Pulmonary artery endothelial cell (primary cell): ENCODE results near the gene DOCK2. TPM values are rescaled to one million over a fixed set of nuclear protein-coding genes. Genes with fewer than 3 reads are reported as not detected.
"Not testable (repeated sequence)": the region's sequence is repeated elsewhere in the genome, so short reads cannot be mapped to it uniquely, and the experiment has no call there.

Experiments used
- DNase-seq: peaks from one replicate; pipeline ENCODE4 v3.0.0-alpha.2; 2011; ENCODE audit warnings: low read depth, low spot score
- total RNA-seq: library from RNA; depleted of rRNA; stranded (reverse); fragments of >200 nt; gene quantifications from 2 replicates; pipeline ENCODE4 v1.2.3, GENCODE V29; 2014

The DOCK2 gene
- total RNA-seq, 1 donor from 2014 or later, result 0.20 TPM

DNA sequence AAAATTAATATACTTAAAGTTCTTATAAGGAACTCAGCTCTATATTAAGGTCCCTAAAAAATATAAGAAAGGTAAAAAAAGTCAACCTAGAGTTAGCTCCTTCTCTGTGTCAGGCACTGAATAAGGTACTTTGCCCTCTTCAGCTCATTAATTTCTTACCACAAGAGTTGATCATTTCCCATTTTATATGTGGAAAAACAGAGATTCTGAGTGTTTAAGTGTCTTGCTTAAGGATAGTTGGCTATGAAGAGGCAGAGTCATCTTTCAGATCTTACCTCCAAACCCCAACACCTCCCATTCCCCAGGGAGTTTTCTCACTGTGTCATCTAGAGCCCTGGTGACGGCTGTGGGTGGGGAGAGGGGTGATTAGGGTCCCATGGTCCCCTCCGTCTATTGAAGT, 302.7 kb downstream of the DOCK2 start:
- DNase-seq, result no peak

DNA sequence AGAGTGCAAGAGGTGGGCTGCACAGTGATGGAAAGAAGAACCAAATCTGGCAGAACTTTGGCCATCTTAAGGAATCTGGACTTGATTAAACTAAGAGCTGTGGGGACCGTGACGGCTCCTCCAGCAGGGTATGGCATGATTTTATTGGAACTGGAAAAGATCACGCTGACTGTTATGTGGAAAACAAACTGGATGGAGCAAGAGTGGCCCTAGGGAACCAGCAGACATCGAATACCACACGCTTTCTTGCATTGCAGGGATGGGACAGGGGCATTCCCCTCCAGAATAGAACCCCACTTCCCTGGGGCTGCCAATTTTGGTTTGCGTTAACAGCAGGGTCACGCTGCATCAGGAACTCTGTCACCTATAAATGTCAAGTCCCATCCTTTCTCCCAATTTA, 304.5 kb downstream of the DOCK2 start:
- DNase-seq, result no peak

DNA sequence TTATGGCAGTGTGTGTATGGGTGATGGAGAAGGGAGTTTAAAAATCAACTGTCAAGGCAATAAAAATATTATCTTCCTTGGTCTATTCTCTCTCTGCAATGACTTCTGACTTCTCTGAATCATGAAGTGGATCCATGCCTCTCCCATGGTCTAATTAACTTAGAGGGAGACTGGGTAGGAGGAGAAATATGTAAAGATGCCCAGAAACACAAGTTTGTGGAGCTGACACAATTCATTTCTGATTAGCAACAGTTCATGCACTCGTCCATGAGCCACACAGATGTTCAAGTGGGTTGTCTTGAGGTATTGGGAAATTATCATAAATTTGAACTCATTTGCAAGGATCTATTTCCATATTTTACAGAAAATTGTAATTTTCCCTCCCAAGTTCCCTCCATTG, 305.1 kb downstream of the DOCK2 start:
- no peak for DNase-seq

DNA sequence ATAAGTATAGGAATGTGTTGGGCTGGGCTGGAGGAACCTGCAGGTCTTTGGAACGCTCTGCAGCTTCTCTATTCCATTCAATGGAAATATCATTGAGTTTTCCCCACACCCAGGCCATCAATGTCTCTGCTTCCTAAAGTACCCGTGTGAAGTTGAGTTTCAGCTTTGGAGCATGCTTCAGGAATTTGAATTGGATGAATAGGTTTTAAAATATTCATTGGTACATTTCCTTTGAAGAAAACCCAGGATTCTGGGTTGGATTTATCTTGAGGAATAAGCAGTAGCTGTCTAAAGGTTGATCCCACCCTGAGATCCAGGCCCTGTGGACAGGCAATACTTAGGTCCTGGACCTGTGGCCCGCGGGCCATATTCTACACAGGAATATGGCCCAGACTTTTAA, 306.0 kb downstream of the DOCK2 start:
- no peak for DNase-seq

DNA sequence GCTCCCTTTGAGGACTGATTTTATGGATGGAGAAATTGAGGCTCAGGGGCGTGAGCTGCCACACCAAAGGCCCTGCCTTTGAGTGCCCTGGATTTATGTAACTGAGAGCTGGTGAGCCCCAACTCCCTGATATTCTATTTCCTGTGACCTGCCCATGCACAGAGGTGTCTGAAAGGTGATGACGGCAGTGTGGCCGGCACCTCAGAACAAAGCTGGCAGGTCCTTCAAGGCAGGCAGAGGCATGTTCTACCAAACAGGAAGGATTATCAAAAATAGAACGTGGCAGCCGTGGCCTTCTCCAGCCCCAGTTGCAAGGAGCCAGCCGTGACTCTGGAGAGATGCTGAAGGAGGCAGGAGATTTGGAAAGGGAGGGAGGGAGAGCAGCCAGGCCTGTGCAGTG, 307.0 kb downstream of the DOCK2 start:
- DNase-seq, result no peak

DNA sequence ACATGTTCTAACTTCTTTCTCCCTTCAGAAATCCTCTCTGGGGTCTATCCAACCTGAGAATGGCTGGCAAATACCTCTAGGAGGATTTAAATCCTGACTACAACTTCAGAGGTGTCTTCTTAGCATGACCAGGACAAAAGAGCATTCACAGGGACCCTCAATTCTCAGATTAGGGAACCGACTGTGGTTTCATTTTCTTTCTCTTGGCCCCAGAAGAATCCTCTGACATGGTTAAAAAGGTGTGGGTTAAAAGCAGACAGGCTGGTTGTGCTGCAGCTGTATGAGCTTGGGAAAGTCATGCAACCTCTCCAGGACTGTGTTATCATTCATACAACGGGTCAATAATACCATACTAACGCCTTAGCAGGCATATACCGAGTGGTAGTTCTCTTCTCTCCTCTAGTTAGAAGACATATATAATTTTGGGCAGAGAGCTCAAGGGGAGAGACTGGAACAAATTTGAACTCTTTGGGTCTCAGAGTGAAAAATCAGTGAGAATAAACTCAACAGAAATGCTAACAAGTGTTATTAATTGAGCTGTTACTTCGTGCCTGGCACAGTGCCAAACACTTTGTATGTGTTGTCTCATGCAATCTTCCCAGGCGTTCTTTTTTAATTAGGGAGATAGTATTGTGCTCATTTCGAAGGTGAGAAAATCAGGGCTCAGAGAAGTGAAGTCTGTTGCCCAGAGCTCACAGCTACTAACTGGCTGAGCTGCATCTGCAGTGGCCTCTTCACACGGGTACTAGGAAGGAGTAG, 308.0 kb downstream of the DOCK2 start:
- DNase-seq, result no peak

DNA sequence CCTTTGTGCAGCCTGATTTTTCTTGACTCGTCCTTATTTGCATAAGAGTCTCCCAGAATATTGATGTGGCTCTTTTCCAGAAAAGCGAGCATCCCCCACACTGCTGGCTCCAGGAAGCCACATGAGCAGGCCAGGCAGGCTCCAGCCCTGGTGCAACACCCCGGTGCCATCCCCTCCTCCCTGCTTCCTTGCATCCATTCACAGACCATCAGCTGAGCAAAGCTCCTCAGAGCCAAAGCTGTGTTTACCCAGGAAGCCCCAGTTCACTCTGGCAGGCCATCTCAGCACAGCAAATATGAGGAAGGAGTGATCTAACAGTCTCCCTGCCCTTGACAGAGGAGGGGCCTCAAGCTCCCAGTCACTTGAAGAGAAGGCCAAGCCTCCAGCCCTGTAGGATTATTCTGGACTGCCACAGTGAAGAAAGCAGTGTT, 308.8 kb downstream of the DOCK2 start:
- DNase-seq, result no peak

DNA sequence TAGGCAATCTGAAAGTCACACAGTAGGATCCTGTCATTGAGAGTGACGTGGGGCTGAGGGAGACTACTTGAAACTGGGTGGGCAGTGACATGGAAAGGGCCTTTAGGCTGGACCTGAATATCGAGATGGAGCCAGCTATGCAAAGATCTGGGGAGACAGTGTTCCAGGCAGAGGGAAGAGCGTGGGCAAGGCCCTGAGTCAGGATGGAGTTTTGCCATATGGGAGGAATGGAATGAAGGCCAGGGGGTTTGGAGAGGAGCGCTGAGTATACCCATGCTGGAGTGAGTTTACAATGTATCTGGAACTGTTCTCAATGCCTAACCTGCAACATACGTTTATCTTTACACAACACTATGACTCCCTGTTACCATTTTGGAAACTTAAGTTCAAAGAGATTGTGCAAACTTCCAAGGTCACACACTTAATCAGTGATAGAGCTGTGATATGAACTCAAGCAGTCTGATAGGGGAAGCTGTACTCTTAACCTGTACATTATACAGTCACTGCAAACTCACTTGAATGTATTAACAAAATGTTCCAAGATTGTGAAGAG, 309.7 kb downstream of the DOCK2 start:
- no peak for DNase-seq

DNA sequence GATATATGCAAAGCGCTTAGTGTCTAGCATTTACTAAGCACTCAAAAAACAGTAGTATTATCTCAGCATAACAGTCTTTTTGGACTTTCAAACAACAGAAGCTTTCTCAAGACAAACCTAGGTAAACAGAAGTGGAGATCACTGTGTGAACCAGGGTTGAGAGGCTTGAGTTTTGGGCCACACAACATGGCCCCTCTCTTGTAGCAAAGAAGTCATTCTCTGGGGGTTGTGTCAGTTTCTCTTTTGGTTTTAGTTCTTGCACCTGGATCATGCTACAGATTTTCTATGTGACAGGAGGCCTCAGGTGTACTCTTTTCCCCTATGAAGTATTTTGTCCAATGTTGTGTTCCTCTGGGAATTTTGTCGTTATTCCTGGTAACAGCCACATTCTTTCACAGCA, 313.3 kb downstream of the DOCK2 start:
- no peak for DNase-seq

DNA sequence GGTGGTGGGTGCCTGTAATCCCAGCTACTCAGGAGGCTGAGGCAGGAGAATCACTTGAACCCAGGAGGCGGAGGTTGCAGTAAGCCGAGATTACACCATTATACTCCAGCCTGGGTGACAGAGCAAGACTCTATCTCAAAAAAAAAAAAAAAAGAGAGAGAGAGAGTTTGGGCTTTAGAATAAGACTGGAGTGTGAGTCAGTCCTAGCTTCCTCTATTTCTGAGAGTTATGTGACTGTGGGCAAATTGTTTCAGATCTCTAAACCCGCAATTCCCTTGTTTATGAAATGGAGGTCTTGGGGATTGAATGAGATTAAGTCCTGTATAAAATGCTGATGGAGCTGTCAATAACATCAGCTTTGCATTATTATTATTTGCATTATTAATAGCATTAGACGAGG, 316.1 kb downstream of the DOCK2 start:
- not testable (repeated sequence) for DNase-seq

DNA sequence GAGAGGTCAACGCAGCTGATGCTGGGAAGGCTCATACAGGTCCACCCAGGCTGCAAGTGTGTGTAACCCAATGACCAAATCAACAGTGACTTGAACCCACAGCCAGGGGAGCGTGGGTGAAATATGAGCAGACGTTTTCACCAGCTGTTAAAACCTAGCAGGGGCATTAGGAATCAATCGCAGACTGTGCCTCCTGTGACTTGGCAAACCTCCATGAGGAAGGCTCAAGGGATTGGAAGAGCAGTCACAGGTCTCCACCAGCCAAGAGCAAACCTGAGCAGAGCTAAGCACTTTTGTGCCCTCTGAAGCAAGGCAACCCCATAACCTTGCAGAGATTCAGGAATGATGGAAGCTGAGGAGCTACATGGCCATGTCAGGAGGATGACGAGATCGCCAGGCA, 317.7 kb downstream of the DOCK2 start:
- DNase-seq, result no peak

DNA sequence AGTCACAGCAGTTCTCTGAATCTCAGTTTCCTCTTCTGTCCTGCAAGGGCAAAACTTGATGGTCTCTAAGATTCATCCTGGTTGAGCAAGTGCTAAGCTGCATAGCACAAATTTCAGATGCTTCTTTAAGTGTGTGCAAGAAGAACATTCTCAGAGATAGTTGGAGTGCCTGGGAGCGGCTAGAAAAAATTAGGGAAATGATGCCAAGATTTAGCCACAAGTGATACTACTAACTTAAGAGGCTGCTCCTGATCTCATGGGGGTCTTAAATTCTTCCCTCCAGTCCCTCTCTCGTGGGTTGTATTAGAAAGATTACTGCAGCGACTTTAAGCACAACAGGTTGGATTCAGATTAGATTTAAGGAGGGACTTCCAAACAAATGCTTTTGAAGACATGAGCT, 319.1 kb downstream of the DOCK2 start:
- no peak for DNase-seq

DNA sequence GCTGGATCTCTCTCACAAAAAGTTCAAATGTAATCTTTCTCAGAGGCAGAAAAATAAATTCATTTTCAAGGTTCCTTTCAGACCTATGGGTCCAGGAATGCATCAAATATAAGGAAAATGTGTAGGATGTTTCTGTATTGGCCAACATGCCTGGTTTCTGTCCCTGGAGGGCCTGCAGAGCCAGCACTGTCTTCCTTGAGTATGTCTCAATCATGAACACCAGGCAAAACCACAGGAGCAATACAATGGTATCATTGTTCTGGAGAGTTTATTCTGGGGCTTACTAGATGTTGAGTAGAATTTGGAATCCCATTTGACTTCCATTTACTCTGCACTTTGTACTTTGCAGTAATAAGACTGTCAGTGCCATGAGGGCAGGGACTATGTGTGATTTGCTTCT, 319.7 kb downstream of the DOCK2 start:
- DNase-seq, result no peak

DNA sequence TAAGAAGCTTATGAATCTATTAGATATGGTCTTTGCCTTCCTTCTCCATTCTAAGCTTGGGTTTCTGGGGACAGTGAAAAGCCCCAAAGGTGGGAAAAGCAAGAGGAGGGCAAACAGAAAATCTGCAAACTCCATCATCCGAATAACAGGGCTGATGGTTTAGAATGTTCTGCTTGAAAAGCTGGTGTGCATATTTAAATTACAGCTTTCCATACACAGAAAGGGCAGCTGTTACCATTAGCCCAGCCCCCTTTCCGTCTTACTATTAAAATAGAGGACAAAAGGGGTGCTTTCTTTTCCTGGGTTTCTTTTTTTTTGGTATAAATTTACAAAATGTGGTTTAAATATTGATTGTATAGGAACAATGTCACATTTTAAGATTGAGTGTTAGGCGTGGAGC, 321.2 kb downstream of the DOCK2 start:
- DNase-seq, result no peak

DNA sequence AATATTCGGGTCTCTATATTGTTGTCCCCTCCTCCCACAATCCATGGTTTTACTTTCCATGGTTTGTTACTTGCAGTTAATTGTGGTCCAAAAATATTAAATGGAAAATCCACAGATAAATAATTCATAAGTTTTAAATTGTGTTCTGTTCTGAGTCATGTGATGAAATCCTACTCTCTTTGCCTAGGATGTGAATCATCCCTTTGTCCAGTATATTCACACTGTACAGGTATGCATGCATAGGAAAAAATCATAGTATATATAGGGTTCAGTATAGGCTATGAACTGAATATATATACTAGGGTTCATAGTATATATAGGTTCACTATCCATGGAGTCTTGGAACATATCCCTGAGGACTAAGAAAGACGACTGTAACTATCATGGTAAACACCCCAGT, 323.6 kb downstream of the DOCK2 start:
- no peak for DNase-seq

DNA sequence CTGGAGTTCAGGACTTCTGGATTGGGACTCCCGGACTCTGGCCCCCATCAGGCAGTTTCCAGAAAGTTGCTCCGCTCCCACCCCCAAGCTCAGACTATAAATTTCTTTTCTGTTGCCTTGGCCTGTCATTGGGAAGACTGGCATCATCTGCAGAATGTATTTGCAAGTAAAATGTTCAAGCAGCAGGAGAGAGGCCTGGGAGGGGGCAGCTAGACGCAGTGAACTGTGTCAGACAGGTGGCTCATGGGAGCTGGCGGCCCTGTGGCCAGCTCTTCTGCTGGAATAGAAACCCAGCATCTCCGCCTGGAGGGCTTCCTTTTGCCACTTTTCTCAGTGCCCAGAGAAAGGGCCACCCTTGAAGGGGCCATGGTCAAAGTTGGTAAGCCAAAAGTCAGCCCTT, 327.2 kb downstream of the DOCK2 start:
- DNase-seq, result no peak

DNA sequence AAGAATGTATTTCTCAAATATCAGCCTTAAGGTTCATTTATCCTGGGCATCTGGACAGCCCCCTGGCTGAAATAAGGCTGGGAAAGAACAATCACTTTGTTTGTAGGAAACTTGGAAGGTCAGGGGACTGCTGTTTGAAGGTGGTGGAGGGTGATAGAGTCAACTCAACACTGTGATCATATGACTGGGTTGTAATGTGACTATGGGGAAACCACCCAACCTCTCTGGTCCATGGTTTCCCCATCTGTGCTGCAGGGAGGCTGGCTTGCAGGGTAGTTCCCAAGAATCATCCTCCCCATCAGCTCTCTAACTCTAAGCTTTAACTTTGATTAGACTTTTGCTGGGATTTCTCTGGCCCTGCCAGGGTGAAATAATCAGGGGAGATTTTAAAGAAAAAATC, 333.3 kb downstream of the DOCK2 start:
- no peak for DNase-seq

DNA sequence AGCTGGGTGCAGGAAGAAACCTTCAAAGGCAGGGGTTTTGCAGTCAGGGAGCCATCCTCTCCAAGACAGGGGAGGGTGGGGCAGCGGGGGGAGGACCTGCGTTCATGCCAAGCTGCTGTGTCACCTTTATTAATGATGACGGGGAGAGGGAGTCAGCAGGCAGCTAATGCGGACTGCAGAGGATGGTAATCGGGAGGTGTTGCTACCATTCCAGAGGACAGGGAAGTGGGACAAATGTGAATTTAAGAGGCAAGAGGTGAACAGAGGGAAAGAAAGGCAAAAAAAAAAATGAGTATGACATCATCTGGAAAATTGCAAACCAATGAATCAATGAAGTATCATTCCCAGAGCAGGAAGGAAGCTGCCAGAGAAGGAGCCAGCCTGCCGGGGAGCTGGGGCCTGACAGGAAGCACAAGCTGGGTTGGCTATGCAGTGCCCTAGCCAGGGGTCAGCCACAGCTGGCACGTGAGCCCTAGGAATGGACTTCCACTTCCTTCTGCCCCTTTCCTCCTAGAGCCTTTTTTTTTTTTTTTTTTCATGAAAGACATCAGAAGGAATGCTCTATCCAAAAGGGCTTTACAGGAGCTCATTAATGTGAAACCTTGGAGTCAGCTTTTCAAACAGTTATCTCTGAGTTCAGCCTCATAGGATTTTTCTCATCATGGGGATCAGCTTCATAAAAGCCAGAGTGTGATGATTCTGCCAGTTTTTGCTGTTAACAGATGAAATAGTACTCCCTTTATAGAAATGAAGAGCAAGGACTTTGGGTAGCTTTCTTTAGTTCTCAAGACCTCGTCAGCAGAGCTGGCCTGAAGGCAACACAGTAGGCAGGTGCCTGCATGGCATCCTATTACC, 334.1 kb downstream of the DOCK2 start:
- peak; percentile 81 for DNase-seq

DNA sequence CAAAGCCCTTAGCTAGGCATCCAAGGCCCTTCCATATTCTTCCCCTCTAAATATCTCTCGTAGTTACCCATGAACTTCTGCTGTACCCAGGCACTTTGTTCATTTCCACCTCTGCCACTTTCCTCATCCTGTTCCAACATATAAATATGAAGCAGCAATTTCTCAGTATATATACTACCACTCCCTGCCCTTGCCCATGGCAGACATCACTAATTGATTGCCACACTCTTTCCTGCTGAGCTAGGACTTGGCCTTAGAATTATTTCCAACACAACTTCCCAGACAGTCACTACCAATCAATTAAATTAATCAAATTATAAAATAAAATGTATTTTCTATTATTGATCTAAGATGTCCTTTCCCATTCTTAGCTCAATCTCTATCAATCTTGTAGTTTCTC, 334.7 kb downstream of the DOCK2 start:
- no peak for DNase-seq

DNA sequence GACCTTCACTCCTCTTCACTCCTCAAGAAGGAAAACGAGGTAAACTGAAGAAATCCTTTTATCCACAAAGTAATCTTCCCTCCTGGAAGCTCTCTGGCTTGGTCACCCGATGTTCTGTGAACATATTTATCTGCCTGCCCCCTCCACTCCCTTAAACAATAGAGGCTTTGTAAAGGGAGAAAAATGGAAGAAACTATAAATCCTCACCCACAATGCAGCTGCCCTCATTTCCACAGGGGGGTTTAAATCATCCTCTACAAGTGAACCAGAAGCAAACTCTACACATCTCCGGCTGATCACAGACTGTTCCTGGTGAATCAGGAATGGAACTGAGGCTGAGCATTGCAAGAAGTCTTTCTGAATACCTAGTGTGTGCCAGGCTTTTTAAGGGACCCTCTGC, 336.0 kb downstream of the DOCK2 start:
- no peak for DNase-seq

DNA sequence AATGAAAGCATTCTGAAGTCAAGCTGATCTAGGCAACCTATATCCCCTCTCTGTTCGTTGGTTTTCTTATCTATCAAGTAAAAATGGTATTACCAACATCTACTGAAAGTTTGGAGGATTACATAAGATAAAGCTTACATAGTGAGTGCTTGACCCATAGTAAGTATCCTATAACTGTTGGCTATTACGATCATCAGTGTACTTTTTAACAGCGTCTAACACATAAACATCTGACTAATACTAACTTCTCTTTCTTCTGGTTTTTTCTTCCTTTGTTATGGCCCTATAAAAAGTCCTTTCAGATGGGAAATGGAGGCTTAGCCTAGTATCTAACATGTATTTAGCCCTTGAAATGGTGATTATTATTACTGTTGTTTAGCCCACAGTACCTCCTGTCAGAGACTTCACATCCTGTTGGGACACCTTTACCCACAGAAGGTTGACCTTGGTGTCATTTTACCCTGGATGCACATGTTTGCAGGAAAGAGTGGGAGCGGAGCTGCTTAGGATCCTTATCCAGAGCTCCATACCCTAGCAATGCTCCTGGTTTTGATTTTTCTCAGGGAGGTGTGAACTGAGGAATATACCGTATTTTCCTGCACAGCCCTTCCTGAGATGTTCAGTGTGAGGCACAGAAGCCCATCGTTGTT, 337.2 kb downstream of the DOCK2 start:
- DNase-seq, result no peak

DNA sequence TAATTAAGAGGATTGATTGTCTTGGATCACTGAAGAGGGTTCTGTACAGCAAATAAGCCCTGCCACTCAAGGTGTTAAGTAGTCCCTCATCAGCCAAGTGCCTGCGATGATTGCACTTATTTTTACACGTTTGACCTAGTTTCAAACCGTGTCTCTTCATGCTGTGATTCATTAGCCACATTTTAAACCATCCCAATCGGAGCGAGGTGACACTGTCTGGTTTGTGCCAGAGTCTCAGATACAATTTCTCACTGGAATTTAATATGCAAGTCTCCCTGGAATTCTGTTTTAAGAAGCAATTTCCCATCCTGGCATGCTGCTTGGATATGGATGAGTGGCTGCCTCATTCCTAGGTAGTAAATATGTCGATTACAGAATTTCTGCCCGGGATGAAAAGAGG, 341.6 kb downstream of the DOCK2 start:
- DNase-seq, result no peak
